DMS 273 (cell line): Measurements from ENCODE around the gene NEGR1.
A peak's percentile ranks its signal among the peaks of the same experiment; 100 is the strongest.

ENCODE experiments used
- DNase-seq: peaks from one replicate; lab custom pipeline; 2025; ENCODE audit not compliant: unreplicated experiment; lab: John Stamatoyannopoulos, UW

The NEGR1 gene

GRCh38 chr1:72050551-72050950 is 231.8 kb downstream of the NEGR1 start:
- DNase-seq, result no peak

- peak; percentile 74 for DNase-seq
Observed at GRCh38 chr1:72037745-72038343, 244.5 kb downstream of the NEGR1 start.

- DNase-seq, result no peak
Observed at GRCh38 chr1:72034827-72035226, 247.5 kb downstream of the NEGR1 start.

GRCh38 chr1:72023063-72023930 is 259.0 kb downstream of the NEGR1 start:
- DNase-seq, result no peak

- no peak for DNase-seq
Observed at GRCh38 chr1:72018562-72018961, 263.8 kb downstream of the NEGR1 start.

GRCh38 chr1:72015006-72015405 is 267.3 kb downstream of the NEGR1 start:
- no peak for DNase-seq

GRCh38 chr1:72013161-72013560 is 269.2 kb downstream of the NEGR1 start:
- DNase-seq, result no peak

- no peak for DNase-seq
Observed at GRCh38 chr1:72011721-72012120, 270.6 kb downstream of the NEGR1 start.

GRCh38 chr1:72010094-72010431 is 272.3 kb downstream of the NEGR1 start:
- peak; percentile 3 for DNase-seq

GRCh38 chr1:72009173-72010093 is 272.9 kb downstream of the NEGR1 start:
- DNase-seq, result peak; percentile 10

- DNase-seq, result no peak
Observed at GRCh38 chr1:72007312-72007711, 275.0 kb downstream of the NEGR1 start.

- no peak for DNase-seq
Observed at GRCh38 chr1:72006092-72006491, 276.2 kb downstream of the NEGR1 start.

GRCh38 chr1:72003092-72003491 is 279.2 kb downstream of the NEGR1 start:
- no peak for DNase-seq

- DNase-seq, result peak; percentile 10
Observed at GRCh38 chr1:72000809-72001208, 281.5 kb downstream of the NEGR1 start.

GRCh38 chr1:71994646-71995045 is 287.7 kb downstream of the NEGR1 start:
- no peak for DNase-seq

GRCh38 chr1:71987181-71987580 is 295.2 kb downstream of the NEGR1 start:
- DNase-seq, result no peak

- no peak for DNase-seq
Observed at GRCh38 chr1:71986160-71986559, 296.2 kb downstream of the NEGR1 start.

GRCh38 chr1:71980556-71980955 is 301.8 kb downstream of the NEGR1 start:
- DNase-seq, result no peak

- no peak for DNase-seq
Observed at GRCh38 chr1:71979882-71980281, 302.5 kb downstream of the NEGR1 start.

- no peak for DNase-seq
Observed at GRCh38 chr1:71967670-71968069, 314.7 kb downstream of the NEGR1 start.

- no peak for DNase-seq
Observed at GRCh38 chr1:71964188-71964587, 318.2 kb downstream of the NEGR1 start.
